Activated CD4-positive, CD25-positive, alpha-beta regulatory T cell treated with anti-CD3 and anti-CD28 coated beads, Interleukin-2, amount 50 U/mL, for 72 hours (primary cell): ENCODE measurements around the gene ANKRD34C.
"Not testable (repeated sequence)": the region's sequence is repeated elsewhere in the genome, so short reads cannot be mapped to it uniquely, and the experiment has no call there.

Experiments used
- DNase-seq: peaks from one replicate; pipeline ENCODE4 v3.0.0; 2021

Gene ANKRD34C

DNA sequence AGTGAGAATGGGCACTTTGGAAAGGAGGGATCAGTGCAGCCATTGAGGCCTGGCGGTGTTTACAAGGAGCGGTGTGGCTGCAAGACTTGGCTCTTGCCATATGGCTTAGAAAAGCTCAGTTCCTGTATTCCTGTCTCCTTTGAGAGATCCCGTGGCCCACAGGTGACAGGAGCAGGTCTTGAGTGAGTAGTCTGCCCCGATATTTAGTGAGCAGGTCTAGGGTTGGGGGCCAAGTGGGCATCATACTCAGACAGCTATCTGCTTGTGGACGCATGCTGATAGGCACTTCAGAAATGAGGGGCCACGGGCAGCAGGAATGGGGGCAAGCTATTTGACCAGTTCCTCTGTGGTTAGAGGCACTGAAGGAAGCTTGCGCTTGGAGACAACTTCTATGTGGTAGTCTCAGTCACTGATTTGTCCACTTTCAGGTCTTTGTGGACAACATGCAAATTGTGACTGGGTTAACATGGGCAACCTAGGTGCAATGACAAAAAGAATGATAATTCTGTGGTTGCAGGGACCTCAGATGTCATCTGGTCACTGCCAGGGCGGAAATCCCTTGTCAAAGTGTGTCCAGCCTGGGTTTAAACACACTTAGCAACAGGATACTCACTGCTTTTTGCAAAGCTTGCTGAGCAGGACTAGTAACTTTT, 29.5 kb downstream of the ANKRD34C start:
- DNase-seq = no peak

DNA sequence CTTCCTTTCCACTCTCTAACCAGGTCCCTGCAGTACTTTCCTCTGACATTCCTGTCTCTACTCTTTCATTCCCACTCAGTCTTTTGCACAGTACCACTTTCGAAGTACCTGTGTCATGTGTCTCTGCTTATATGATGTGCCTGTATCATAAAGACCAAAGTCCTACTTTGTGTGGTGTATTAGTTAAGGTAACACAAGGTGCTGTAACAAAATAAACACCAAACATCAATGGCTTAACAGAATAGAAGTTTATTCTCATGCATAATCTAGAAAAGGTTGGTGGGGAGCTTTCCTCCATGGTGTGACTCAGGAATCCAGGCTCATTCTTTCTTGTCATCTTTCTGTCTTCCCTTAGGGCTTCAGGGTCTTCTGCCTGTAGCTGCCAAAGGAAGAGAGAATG, 31.7 kb downstream of the ANKRD34C start:
- no peak for DNase-seq

DNA sequence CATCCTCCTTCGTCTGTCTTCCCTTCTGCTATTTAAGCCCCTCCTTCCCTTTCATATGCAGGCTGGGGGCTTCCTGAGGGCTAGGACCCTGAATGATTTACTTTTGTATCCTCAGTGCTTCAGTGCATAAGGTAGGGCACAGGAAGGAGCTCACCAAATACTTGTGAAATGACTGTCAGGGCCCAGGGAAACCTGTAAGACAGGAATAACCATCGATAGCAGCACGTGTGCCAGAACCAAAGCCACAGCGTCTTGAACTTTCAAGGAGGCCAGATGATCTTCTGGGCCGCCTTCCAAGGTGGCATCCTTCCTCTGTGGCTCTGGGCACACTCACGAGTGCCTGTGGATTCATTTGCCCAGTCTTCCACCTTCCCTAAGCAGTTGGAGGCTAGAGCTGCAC, 32.3 kb downstream of the ANKRD34C start:
- no peak for DNase-seq

DNA sequence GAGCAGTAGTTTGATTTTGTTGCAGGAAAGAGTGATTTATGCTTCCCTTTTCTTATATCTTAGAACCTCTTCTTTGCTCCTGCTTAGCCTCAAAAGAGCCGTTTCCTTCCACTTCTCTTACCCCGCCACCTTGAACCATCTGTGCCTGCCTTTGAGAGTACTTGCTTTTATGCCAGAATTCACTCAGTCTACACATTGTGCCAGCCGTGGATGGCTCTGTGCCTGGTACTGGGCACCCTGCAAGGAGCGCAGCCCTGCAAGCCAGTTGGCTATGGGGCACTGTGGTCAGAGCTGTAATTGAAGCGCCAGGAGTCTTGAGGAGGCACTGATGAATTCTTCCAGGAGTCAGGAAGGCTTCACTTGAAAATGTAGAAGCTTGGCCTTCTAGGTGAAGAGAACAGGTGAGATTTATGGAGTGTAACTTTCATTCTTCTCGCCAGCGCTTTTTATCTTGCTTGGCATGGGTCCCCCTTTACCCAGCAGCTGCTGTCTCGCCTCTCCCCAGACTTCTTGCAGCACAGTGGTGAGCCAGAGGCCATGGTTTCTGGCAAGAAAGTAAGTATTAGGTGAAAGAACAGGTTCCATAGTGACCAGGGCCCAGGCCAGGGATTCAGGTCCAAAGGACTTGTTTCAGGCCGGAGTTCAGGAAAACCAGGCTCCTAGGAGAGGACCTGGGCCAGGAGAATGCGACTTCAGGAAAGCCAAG, 33.3 kb downstream of the ANKRD34C start:
- no peak for DNase-seq

DNA sequence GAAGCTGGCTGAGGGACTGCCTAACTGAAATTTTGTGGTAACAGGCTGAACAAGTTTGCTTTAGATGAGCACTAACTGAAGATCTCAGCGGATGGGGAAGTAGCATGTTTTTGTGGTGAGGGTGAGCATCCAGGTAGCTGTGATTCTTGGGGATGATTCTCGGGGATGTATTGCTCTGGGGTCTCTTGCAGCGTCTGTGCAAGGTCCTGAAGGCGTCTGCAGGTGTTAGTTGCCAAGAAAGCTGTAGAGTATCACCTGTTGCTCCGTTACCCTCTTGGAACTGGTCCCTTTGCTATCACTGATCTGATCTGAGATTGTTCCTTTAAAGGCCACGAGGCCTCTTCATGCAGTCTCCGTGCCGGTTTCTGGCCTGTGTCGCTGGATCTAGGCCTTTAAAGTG, 34.3 kb downstream of the ANKRD34C start:
- no peak for DNase-seq

GRCh38 chr15:79319973-79320372, 37.5 kb downstream of the ANKRD34C start:
- DNase-seq = not testable (repeated sequence)

DNA sequence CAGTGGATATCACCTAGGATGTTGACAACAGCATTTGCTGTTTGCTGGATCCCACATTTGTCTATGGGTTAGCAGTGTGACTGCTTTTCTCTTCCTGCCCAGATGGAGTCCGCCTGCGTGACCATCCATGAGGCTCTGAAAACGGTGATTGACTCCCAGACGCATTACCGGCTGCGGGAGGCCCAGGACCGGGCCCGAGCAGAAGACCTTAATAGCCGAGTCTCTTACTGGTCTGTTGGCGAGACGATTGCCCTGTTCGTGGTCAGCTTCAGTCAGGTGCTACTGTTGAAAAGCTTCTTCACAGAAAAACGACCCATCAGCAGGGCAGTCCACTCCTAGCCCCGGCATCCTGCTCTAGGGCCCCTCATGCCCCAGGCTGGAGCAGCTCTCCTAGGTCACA, 39.4 kb downstream of the ANKRD34C start:
- DNase-seq = no peak

DNA sequence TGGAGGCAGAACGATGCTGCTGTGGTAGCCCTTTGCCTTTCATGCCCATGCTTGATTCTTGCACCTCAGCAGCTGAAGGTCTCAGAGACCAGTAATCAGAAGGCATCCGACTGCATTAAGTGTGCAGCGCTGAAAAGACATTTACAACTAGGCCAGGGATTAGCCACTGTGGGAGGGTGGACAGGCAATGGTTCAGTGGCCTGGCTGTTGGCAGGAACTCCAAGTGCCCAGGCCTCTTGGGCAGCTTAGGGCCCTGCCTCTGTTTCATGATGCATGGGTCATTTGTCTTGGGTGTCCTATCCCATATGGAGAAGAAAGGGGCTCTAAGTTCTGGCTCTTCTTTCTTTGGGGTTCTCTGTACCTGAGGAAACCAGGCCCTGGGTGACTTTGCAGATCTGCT, 39.8 kb downstream of the ANKRD34C start:
- no peak for DNase-seq

GRCh38 chr15:79322945-79323344, 40.4 kb downstream of the ANKRD34C start:
- no peak for DNase-seq

GRCh38 chr15:79329171-79329611, 46.7 kb downstream of the ANKRD34C start:
- no peak for DNase-seq
